Measurements from ENCODE around the gene RPGR.

RPGR gene

GRCh38 chrX:38326086-38326485 is 1.2 kb downstream of the RPGR start:
- TF ChIP-seq CTCF (IDR thresholded peaks at IDR 0.05; ENCODE audit: low read depth, low read length): no peak

GRCh38 chrX:38320819-38321218 is 6.5 kb downstream of the RPGR start:
- no peak for TF ChIP-seq CTCF (IDR thresholded peaks at IDR 0.05; ENCODE audit: low read depth, low read length)

More at GRCh38 chrX:38326086-38326485, 1.2 kb downstream of the RPGR start:
- DNase-seq (ENCODE audit: extremely low read depth, low read depth): no peak

GRCh38 chrX:38318606-38319005 is 8.7 kb downstream of the RPGR start:
- no peak for TF ChIP-seq CTCF (IDR thresholded peaks at IDR 0.05; ENCODE audit: low read depth, low read length)
- DNase-seq (ENCODE audit: extremely low read depth, low read depth): no peak

More at GRCh38 chrX:38320819-38321218, 6.5 kb downstream of the RPGR start:
- no peak for DNase-seq (ENCODE audit: extremely low read depth, low read depth)

- no peak for DNase-seq (ENCODE audit: extremely low read depth, low read depth)
- no peak for TF ChIP-seq CTCF (IDR thresholded peaks at IDR 0.05; ENCODE audit: low read depth, low read length)
Measured at GRCh38 chrX:38318196-38318595, 9.1 kb downstream of the RPGR start.

GRCh38 chrX:38315186-38315585 is 12.1 kb downstream of the RPGR start:
- no peak for TF ChIP-seq CTCF (IDR thresholded peaks at IDR 0.05; ENCODE audit: low read depth, low read length)
- DNase-seq (ENCODE audit: extremely low read depth, low read depth): no peak

- no peak for TF ChIP-seq CTCF (IDR thresholded peaks at IDR 0.05; ENCODE audit: low read depth, low read length)
- no peak for DNase-seq (ENCODE audit: extremely low read depth, low read depth)
Measured at GRCh38 chrX:38313190-38313589, 14.1 kb downstream of the RPGR start.

GRCh38 chrX:38312436-38312835 is 14.9 kb downstream of the RPGR start:
- DNase-seq (ENCODE audit: extremely low read depth, low read depth): no peak

More at GRCh38 chrX:38312436-38312835, 14.9 kb downstream of the RPGR start:
- TF ChIP-seq CTCF (IDR thresholded peaks at IDR 0.05; ENCODE audit: low read depth, low read length): no peak
